GM23338 (cell line): ENCODE data around the gene GAPVD1. TPM values are rescaled to one million over a fixed set of nuclear protein-coding genes. Genes with fewer than 3 reads are reported as not detected.

Experiments
- ATAC-seq: fragments of 200-7000 bp; cut with Tn5 transposase; 3 replicates; pipeline ENCODE4 v1.9.1; 2020
- DNase-seq: peaks from one replicate; pipeline ENCODE4 v3.0.0-alpha.2; 2015; ENCODE audit warnings: low spot score
- H2AFZ ChIP-seq: fragments of 200-600 bp; sonication (generic); 2 replicates; pipeline ENCODE4 v1.8.0; 2016; ENCODE audit warnings: antibody characterized with exemption, mild to moderate bottlenecking, moderate library complexity
- H3F3A ChIP-seq: fragments of 200-600 bp; sonication (generic); replicated peaks from 2 replicates; pipeline ENCODE4 v1.8.0; 2017; ENCODE audit warnings: antibody characterized with exemption, mixed run types, low read depth
- H3K27ac ChIP-seq: fragments of 200-600 bp; sonication (generic); 2 replicates; pipeline ENCODE4 v1.6.1; 2016; ENCODE audit warnings: low read depth
- H3K27me3 ChIP-seq: fragments of 200-600 bp; sonication (generic); 2 replicates; pipeline ENCODE4 v1.8.0; 2016; ENCODE audit warnings: mild to moderate bottlenecking, mixed run types, moderate library complexity; ENCODE audit not compliant: insufficient read depth
- H3K36me3 ChIP-seq: fragments of 200-600 bp; sonication (generic); 2 replicates; pipeline ENCODE4 v1.8.0; 2016; ENCODE audit warnings: mild to moderate bottlenecking; ENCODE audit not compliant: insufficient read depth
- H3K4me1 ChIP-seq: fragments of 200-600 bp; sonication (generic); 2 replicates; pipeline ENCODE4 v1.8.0; 2016; ENCODE audit warnings: mild to moderate bottlenecking, moderate library complexity; ENCODE audit not compliant: insufficient read depth
- H3K4me2 ChIP-seq: fragments of 200-600 bp; sonication (generic); 2 replicates; pipeline ENCODE4 v1.7.1; 2017; ENCODE audit warnings: mixed run types
- H3K4me3 ChIP-seq: fragments of 200-600 bp; sonication (generic); 2 replicates; pipeline ENCODE4 v1.6.1; 2016; ENCODE audit warnings: mixed run types
- H3K79me2 ChIP-seq: fragments of 200-600 bp; sonication (generic); replicated peaks from 2 replicates; pipeline ENCODE4 v1.8.0; 2017; ENCODE audit warnings: mild to moderate bottlenecking; ENCODE audit not compliant: insufficient read depth
- H3K9me2 ChIP-seq: fragments of 200-600 bp; sonication (generic); 2 replicates; pipeline ENCODE4 v1.8.0; 2017; ENCODE audit not compliant: insufficient read depth
- H4K20me1 ChIP-seq: fragments of 200-600 bp; sonication (generic); replicated peaks from 2 replicates; pipeline ENCODE4 v1.8.0; 2017; ENCODE audit warnings: mild to moderate bottlenecking; ENCODE audit not compliant: insufficient read depth
- H3K27ac Mint-ChIP-seq: 2 replicates; pipeline ENCODE4 v1.8.0; 2020; ENCODE audit warnings: inconsistent platforms, mild to moderate bottlenecking, moderate library complexity, mixed read lengths
- H3K27me3 Mint-ChIP-seq: 3 replicates; pipeline ENCODE4 v1.8.0; 2022; ENCODE audit warnings: low read depth, mild to moderate bottlenecking, moderate library complexity, mixed read lengths, inconsistent platforms; ENCODE audit not compliant: insufficient read depth, poor library complexity
- H3K36me3 Mint-ChIP-seq: 3 replicates; pipeline ENCODE4 v1.8.0; 2021; ENCODE audit warnings: low read depth, mild to moderate bottlenecking, inconsistent platforms, moderate library complexity, mixed read lengths
- H3K4me1 Mint-ChIP-seq: 3 replicates; pipeline ENCODE4 v1.8.0; 2020; ENCODE audit warnings: mild to moderate bottlenecking, inconsistent platforms, mixed read lengths
- H3K4me3 Mint-ChIP-seq: 3 replicates; pipeline ENCODE4 v1.8.0; 2021; ENCODE audit warnings: moderate library complexity, mild to moderate bottlenecking, inconsistent platforms, mixed read lengths
- H3K9me3 Mint-ChIP-seq: 3 replicates; pipeline ENCODE4 v1.8.0; 2020; ENCODE audit warnings: moderate library complexity, mild to moderate bottlenecking, inconsistent platforms, mixed read lengths
- ETS1 ChIP-seq: IDR thresholded peaks from 2 replicates; pipeline ENCODE4 v1.6.1; 2016; ENCODE audit warnings: antibody characterized with exemption
- EZH2phosphoT487 ChIP-seq: fragments of 200-600 bp; sonication (generic); IDR thresholded peaks from one replicate; pipeline ENCODE4 v1.8.1; 2018; ENCODE audit warnings: antibody characterized with exemption; ENCODE audit not compliant: unreplicated experiment
- NANOG ChIP-seq: IDR thresholded peaks from 2 replicates; pipeline ENCODE4 v1.6.1; 2016; ENCODE audit warnings: antibody characterized with exemption, borderline replicate concordance
- REST ChIP-seq: IDR thresholded peaks from one replicate; pipeline ENCODE4 v1.6.1; 2018; ENCODE audit warnings: antibody characterized with exemption; ENCODE audit not compliant: unreplicated experiment
- STAT1 ChIP-seq: IDR thresholded peaks from one replicate; pipeline ENCODE4 v1.6.1; 2016; ENCODE audit warnings: antibody characterized with exemption; ENCODE audit not compliant: unreplicated experiment
- ZNF331 ChIP-seq: fragments of 250-450 bp; sonication (Bioruptor Pico); IDR thresholded peaks from 2 replicates; pipeline ENCODE4 v1.5.0; 2020; ENCODE audit warnings: low read depth, mild to moderate bottlenecking, moderate library complexity
- polyA plus RNA-seq: library from polyadenylated mRNA; unstranded; fragments of >200 nt; fragmentation: Nextera tagmentation; extraction: Ambion mirVana; gene quantifications from 2 replicates; pipeline ENCODE4 v1.2.1, GENCODE V29; 2016
- total RNA-seq: library from RNA; depleted of rRNA; stranded (reverse); fragments of >200 nt; shearing (Covaris generic); gene quantifications from 2 replicates; pipeline ENCODE4 v1.2.3, GENCODE V29; 2014
- TF ChIP-seq, protein P1 (sequence below), 2 experiments: fragments of 200-600 bp in 1 of 2; sonication (generic) in 1 of 2; conservative IDR thresholded peaks; 2 replicates each; pipeline versions ENCODE4 v1.5.1 to v1.6.1; 2016 to 2017; ENCODE audit warnings: antibody characterized with exemption in 2 of 2, low read depth in 2 of 2, mild to moderate bottlenecking in 2 of 2, moderate library complexity in 1 of 2

The GAPVD1 gene
- total and polyA plus RNA-seq, 2 experiments from 2014 or later: 19.2 to 34.6 TPM

DNA sequence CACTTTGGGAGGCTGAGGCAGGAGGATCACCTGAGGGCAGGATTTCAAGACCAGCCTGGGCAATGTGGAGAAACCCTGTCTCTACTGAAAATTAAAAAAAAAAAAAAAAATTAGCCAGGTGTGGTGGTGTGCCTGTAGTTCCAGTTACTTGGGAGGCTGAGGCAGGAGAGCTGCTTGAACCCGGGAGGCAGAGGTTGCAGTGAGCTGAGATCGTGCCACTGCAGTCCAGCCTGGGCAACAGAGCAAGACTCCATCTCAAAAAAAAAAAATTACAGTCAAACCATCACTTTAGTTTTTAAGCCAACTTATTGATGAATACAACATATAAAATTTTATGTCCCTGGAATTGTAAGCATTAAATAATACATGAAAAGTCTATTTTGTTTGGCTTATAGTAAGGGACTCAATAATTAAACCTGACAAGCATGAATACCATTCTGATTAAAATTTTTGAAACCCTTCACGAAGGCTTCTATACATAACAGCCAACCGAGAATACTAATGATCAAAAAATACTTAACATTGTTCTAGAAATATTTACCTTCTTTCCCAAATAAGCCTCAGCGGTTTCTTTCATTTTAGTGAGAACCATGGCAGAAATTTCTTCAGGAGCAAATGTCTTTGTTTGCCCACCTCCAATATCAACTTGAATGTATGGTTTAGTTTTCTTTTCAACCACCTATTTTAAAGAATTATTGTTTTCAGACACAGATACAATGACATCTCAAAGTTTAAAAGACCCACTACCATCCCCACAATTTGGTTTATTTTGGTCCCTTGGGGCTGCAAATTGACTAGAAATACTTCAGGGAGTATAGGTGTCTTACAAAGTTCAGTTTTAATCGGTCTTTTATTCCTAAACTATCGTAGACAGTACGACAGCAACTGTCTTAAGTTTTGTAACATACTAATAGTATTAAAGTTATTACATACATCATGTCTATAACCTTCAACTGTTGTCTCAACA, 21.7 kb upstream of the GAPVD1 start:
- no peak for DNase-seq
- Histone ChIP-seq H3K4me3 (peak overlapping the region; percentile 96), H3K27ac (no peak overlapping the region), H4K20me1 (peaks cover 42% of the 10 kb centered on the region), H3F3A (peaks cover 41% of the 10 kb centered on the region), H3K79me2 (peaks cover 49% of the 10 kb centered on the region), H2AFZ (no peak overlapping the region), H3K9me2 (no peaks in the 10 kb centered on the region), H3K4me2 (peak overlapping the region; percentile 84), H3K27me3 (no peaks in the 10 kb centered on the region), H3K36me3 (peaks cover 42% of the 10 kb centered on the region), H3K4me1 (peaks cover 17% of the 10 kb centered on the region; the same call in 1 of the 2 replicates)
- TF ChIP-seq ETS1 (no peak), ZNF331 (CRISPR knock-in tag) (no peak)
- TF ChIP-seq, protein P1, sequence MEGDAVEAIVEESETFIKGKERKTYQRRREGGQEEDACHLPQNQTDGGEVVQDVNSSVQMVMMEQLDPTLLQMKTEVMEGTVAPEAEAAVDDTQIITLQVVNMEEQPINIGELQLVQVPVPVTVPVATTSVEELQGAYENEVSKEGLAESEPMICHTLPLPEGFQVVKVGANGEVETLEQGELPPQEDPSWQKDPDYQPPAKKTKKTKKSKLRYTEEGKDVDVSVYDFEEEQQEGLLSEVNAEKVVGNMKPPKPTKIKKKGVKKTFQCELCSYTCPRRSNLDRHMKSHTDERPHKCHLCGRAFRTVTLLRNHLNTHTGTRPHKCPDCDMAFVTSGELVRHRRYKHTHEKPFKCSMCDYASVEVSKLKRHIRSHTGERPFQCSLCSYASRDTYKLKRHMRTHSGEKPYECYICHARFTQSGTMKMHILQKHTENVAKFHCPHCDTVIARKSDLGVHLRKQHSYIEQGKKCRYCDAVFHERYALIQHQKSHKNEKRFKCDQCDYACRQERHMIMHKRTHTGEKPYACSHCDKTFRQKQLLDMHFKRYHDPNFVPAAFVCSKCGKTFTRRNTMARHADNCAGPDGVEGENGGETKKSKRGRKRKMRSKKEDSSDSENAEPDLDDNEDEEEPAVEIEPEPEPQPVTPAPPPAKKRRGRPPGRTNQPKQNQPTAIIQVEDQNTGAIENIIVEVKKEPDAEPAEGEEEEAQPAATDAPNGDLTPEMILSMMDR (conservative IDR thresholded peaks at IDR 0.05; ENCODE audit: low read depth in 2 of 2): no peak
- peak overlapping the region; percentile 98; the same call in 1 of the 2 replicates for H3K27ac Mint-ChIP-seq
- ATAC-seq: no peak
- peaks cover 14% of the 10 kb centered on the region for H3K27me3 Mint-ChIP-seq
- H3K9me3 Mint-ChIP-seq: peaks cover 4% of the 10 kb centered on the region; the same call in 2 of the 3 replicates
- peaks cover 63% of the 10 kb centered on the region for H3K36me3 Mint-ChIP-seq
- H3K4me3 Mint-ChIP-seq: peak overlapping the region; percentile 91
- peaks cover 12% of the 10 kb centered on the region for H3K4me1 Mint-ChIP-seq

DNA sequence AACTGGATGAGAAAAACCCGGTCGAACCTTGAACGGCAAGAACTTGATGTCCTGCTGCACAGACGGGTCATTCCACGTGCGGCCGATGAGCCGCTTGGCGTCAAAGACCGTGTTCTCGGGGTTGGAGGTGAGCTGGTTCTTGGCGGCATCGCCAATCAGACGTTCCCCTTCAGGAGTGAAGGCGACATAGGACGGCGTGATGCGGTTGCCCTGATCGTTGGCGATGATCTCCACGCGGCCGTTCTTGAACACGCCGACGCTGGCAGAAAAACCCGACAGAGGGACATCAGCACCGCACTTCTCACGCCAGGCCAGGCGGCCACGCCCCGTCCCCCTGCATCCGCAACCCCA, 21.0 kb upstream of the GAPVD1 start:
- Histone ChIP-seq H3F3A (peaks cover 40% of the 10 kb centered on the region), H3K4me2 (peak overlapping the region; percentile 84), H3K79me2 (peaks cover 49% of the 10 kb centered on the region), H2AFZ (no peak overlapping the region), H3K27ac (peak overlapping the region; percentile 87), H3K9me2 (no peaks in the 10 kb centered on the region), H3K27me3 (no peaks in the 10 kb centered on the region), H4K20me1 (peaks cover 42% of the 10 kb centered on the region), H3K4me3 (peak overlapping the region; percentile 96), H3K36me3 (peaks cover 42% of the 10 kb centered on the region), H3K4me1 (peaks cover 17% of the 10 kb centered on the region; the same call in 1 of the 2 replicates)
- peak overlapping the region; percentile 98 for H3K27ac Mint-ChIP-seq
- peaks cover 4% of the 10 kb centered on the region; the same call in 2 of the 3 replicates for H3K9me3 Mint-ChIP-seq
- DNase-seq (peak; percentile 36), ATAC-seq (peak; percentile 6)
- H3K4me3 Mint-ChIP-seq: peak overlapping the region; percentile 91
- TF ChIP-seq REST (no peak), STAT1 (no peak), EZH2phosphoT487 (no peak), ETS1 (no peak), NANOG (no peak)
- TF ChIP-seq, protein P1 (conservative IDR thresholded peaks at IDR 0.05; ENCODE audit: low read depth in 2 of 2): no peak
- peaks cover 56% of the 10 kb centered on the region for H3K36me3 Mint-ChIP-seq
- H3K27me3 Mint-ChIP-seq: peaks cover 12% of the 10 kb centered on the region
- H3K4me1 Mint-ChIP-seq: peaks cover 12% of the 10 kb centered on the region
